IPS DF 6.9 (cell line): ENCODE data around the gene B4GALT2.
A peak's percentile ranks its signal among the peaks of the same experiment; 100 is the strongest.

Experiments used
- DNase-seq: peaks from one replicate; pipeline ENCODE4 v3.0.0-alpha.2; 2013; ENCODE audit warnings: low read depth, low spot score
- H3K27ac ChIP-seq: one replicate; pipeline ENCODE4 v1.5.1; 2013; ENCODE audit warnings: low read length, control low read depth
- H3K27me3 ChIP-seq: 2 replicates; pipeline ENCODE4 v1.6.1; 2013; ENCODE audit warnings: mild to moderate bottlenecking, low read length; ENCODE audit not compliant: control insufficient read depth, insufficient read depth
- H3K36me3 ChIP-seq: 2 replicates; pipeline ENCODE4 v1.6.1; 2013; ENCODE audit warnings: low read length; ENCODE audit not compliant: control insufficient read depth, insufficient read depth
- H3K4me1 ChIP-seq: 2 replicates; pipeline ENCODE4 v1.6.1; 2013; ENCODE audit warnings: low read length; ENCODE audit not compliant: control insufficient read depth, insufficient read depth
- H3K4me3 ChIP-seq: 2 replicates; pipeline ENCODE4 v1.5.1; 2013; ENCODE audit warnings: mild to moderate bottlenecking, low read length
- H3K9me3 ChIP-seq: 2 replicates; pipeline ENCODE4 v1.6.1; 2013; ENCODE audit warnings: low read length, inconsistent platforms; ENCODE audit not compliant: control insufficient read depth, insufficient read depth
- WGBS: extraction: QIAGEN DNeasy Blood & Tissue Kit; methylation state at CpG from one replicate; pipeline ENCODE4 v1.1.7; 2013; ENCODE audit warnings: mixed read lengths, missing lambda C conversion rate; ENCODE audit not compliant: insufficient read length, insufficient coverage; 5-methylcytosine and 5-hydroxymethylcytosine counted together

B4GALT2 gene

DNA sequence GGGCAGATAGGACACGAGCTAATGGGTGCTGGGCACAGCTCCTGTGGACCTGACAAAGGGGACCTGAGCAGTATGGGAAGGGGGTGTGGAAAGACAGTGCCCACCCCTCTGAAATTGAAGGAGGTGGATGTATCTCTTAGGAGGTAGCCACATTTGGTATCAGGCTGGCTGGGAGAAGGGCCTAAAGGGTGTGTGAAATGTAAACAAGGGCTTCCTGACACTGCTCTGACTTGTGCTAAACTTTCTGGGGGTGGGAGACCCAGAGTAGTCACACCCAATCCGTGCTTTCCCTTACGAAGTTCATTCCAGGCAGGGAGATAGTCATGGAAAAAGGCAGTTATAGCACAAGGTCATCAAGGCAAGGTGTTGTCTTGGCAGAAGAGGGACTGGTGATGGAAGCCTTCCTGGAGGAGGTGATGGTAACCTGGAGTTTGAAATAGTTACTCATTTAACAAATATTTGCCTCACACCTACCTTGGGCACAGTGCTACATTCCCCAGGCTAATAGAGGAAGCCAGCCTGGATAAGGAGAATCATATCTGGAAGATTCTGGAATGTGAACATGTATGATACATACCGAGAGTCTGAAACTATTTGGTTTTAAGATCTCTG, 7.1 kb downstream of the B4GALT2 start:
- Histone ChIP-seq H3K4me1 (peaks cover 2% of the 10 kb centered on the region; the same call in 1 of the 2 replicates), H3K27ac (no peak overlapping the region), H3K9me3 (no peaks in the 10 kb centered on the region), H3K27me3 (no peaks in the 10 kb centered on the region), H3K4me3 (no peak overlapping the region), H3K36me3 (peaks cover 12% of the 10 kb centered on the region; the same call in 1 of the 2 replicates)
- DNase-seq: no peak
- WGBS: no CpG with 5 or more reads among the region's 4 CpGs

DNA sequence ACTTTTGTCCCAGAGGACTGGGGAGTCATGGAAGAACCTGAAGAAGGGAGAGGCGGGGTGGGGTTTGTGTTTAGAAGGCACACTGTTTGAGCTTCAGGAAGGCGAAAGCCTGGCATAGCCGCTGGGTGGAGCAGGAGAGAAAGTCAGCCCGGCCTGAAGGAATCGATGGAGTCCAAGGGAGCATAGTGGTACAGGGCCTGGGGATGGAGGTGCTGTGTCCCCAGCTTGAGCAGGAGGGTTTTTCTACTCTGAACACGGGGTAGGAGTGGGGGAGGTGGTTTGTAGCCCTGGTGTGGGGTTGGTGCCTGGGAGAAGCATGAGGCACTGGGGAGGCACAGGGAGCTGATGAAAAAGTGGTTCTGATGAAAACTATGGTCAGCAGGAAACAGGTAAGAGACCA, 7.7 kb downstream of the B4GALT2 start:
- H3K4me1 ChIP-seq: peaks cover 2% of the 10 kb centered on the region; the same call in 1 of the 2 replicates
- WGBS: no CpG with 5 or more reads among the region's 6 CpGs
- H3K27ac ChIP-seq: no peak overlapping the region
- H3K9me3 ChIP-seq: no peaks in the 10 kb centered on the region
- H3K36me3 ChIP-seq: peaks cover 10% of the 10 kb centered on the region; the same call in 1 of the 2 replicates
- H3K4me3 ChIP-seq: no peak overlapping the region
- no peak for DNase-seq
- H3K27me3 ChIP-seq: no peaks in the 10 kb centered on the region

DNA sequence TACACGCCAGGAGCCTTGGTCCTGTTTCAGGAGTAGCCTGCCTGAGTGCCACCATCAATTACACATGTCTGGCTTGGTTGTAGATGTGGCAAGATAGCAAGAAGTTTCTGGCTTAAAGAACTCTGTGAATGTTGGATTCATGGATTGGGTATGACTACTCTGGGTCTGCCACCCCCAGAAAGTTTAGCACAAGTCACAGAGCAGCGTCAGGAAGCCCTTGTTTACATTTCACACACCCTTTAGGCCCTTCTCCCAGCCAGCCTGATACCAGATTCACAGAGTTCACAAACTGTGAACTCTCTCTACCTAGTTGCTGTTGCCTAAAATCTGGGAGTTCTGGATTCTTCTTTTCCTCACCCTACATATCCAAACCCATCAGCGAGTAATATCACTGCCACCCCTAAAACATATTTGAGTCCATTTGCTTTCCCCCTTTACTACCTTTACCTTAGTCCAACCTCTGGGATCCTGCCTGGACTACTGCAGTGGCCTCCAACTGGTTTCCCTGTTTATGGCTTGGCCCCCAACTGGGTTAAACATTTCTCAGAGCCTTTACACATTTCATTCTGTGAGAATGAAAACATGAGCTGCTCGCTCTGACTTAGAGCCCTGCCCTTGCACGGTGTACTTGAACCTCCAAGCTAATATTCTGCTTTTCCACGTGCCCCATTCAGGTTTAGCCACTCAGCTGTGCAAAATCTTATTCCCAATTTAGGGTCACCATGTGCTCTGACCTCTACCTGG, 8.3 kb downstream of the B4GALT2 start:
- no peak overlapping the region for H3K4me3 ChIP-seq
- H3K36me3 ChIP-seq: peaks cover 8% of the 10 kb centered on the region; the same call in 1 of the 2 replicates
- no peak overlapping the region for H3K27ac ChIP-seq
- no peaks in the 10 kb centered on the region for H3K9me3 ChIP-seq
- no peaks in the 10 kb centered on the region for H3K27me3 ChIP-seq
- WGBS: no CpG with 5 or more reads among the region's 6 CpGs
- DNase-seq: no peak
- H3K4me1 ChIP-seq: peaks cover 2% of the 10 kb centered on the region; the same call in 1 of the 2 replicates

DNA sequence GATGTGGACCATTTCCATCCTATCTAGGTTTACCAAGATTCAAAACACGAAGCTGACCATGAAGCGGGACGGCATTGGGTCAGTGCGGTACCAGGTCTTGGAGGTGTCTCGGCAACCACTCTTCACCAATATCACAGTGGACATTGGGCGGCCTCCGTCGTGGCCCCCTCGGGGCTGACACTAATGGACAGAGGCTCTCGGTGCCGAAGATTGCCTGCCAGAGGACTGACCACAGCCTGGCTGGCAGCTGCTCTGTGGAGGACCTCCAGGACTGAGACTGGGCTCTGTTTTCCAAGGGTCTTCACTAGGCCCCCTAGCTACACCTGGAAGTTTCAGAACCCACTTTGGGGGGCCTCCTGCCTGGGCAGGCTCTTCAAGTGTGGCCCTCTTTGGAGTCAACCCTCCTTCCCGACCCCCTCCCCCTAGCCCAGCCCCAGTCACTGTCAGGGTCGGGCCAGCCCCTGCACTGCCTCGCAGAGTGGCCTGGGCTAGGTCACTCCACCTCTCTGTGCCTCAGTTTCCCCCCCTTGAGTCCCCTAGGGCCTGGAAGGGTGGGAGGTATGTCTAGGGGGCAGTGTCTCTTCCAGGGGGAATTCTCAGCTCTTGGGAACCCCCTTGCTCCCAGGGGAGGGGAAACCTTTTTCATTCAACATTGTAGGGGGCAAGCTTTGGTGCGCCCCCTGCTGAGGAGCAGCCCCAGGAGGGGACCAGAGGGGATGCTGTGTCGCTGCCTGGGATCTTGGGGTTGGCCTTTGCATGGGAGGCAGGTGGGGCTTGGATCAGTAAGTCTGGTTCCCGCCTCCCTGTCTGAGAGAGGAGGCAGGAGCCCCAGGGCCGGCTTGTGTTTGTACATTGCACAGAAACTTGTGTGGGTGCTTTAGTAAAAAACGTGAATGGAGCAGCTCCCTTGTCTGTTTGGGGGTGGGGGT, 11.5 kb downstream of the B4GALT2 start:
- no peaks in the 10 kb centered on the region for H3K9me3 ChIP-seq
- H3K4me3 ChIP-seq: peak overlapping the region; percentile 67; the same call in 1 of the 2 replicates
- WGBS: no CpG with 5 or more reads among the region's 19 CpGs
- H3K27ac ChIP-seq: no peak overlapping the region
- H3K4me1 ChIP-seq: peaks cover 4% of the 10 kb centered on the region; the same call in 1 of the 2 replicates
- H3K36me3 ChIP-seq: 0 out of 2 replicates have a peak, but pooled peaks cover 1% of the 10 kb centered on the region
- H3K27me3 ChIP-seq: no peaks in the 10 kb centered on the region
- no peak for DNase-seq

DNA sequence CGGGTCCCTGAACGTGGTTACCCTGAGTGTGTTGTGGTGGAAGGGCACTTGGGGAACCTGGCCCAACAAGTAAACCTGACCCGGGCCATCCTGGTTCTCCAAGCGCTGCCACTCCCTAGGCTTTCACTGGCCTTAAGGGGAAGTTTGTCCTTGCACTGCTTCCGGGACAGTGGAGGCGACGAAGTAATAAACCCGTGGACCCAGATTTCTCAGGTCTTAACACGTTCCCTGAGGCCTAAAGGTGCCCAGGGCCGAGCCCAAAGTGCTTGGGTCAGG, 12.1 kb downstream of the B4GALT2 start:
- Histone ChIP-seq H3K27ac (no peak overlapping the region), H3K36me3 (no peaks in the 10 kb centered on the region), H3K4me3 (peak overlapping the region; percentile 67; the same call in 1 of the 2 replicates), H3K4me1 (peaks cover 4% of the 10 kb centered on the region; the same call in 1 of the 2 replicates), H3K9me3 (no peaks in the 10 kb centered on the region), H3K27me3 (no peaks in the 10 kb centered on the region)
- WGBS: no CpG with 5 or more reads among the region's 10 CpGs
- DNase-seq: no peak

DNA sequence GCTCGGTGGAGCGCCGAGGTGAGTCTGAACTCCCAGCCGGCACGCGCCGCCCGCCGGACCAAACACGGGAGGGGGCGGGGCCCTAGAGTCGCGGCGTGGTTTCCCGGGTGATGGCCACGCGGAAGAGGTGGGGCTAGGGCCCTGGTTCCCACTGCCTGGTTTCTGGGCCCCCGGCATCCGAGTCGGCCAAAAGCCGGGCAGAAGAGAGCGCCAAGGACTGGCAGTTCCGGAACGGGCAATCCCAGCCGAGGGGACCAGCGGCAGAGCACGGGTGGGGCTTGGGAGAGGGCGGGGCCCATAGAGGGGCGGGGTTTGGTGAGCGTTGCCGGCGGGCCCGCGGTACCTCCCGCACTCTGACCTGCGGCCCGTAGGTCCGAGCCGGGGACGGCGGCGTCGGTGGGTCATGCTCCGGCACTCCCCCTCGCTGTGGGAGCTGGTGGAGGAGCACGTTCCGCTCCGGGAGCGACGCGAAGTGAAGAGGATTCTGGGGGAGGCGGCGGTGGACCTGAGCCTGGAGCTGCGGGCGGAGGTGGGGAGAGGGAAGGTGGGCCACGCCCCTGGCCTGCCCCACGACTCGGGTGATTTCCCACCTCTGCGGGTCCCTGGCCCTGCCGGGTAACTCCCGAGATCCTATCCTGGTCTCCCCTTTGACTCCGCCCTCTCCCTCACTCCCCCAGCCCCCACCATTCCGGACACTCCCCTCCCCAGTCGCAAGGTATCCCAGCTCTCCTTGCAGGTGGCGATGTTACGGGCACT, 12.6 kb downstream of the B4GALT2 start, which contains the start of gene CCDC24:
Gene CCDC24, plus strand, starts transcription at position 124 of the 756 bp plus-strand sequence. Its CDS starts 280 bp downstream, at position 404.
- peaks cover 4% of the 10 kb centered on the region; the same call in 1 of the 2 replicates for H3K4me1 ChIP-seq
- no CpG with 5 or more reads among the region's 66 CpGs for WGBS
- no peaks in the 10 kb centered on the region for H3K27me3 ChIP-seq
- H3K9me3 ChIP-seq: no peaks in the 10 kb centered on the region
- DNase-seq: peak; percentile 50
- no peak within 1 kb of the TSS for H3K27ac ChIP-seq
- no peaks in the 10 kb centered on the region for H3K36me3 ChIP-seq
- peak within 1 kb of the TSS; percentile 67; the same call in 1 of the 2 replicates for H3K4me3 ChIP-seq

DNA sequence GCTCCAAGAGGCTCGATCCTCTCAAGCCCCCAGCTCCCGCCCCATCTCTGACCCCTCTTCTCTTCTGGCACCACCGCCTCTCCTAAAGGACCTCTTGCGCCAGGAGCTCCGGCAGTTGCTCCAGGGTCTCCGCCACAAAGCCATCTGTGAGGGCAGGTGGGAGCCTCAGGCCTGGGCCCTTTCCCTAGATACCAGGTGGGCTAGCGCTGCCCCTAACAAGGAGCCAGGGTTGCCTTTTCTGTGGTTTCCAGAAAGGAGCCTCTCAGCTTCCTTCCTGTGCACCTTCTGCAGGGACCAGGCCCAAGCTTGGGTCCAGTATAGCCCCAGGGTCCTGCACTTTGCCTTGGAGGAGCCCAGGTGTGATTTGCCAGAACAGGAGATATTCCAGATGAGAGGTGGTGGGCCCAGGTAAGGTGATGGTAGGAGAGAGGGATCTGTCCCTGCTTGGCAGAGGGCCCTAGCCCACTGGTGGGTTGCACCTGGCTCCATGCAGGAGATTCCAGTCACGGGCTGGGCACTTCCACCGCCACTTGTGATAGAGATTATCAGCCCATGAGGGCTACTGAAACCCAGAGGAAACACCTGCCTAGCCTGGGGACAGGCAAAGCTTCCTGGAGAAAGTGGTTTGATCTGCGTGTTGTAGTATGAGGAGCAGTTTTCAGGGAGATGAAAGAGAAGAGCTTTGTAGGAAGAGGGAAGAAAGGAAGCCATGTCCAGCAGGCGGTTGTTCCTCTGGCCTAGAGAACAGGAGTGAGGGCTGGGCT, 13.4 kb downstream of the B4GALT2 start:
- no CpG with 5 or more reads among the region's 11 CpGs for whole genome bisulfite sequencing
- Histone ChIP-seq H3K27me3 (no peaks in the 10 kb centered on the region), H3K4me3 (peak overlapping the region; percentile 67; the same call in 1 of the 2 replicates), H3K36me3 (no peaks in the 10 kb centered on the region), H3K4me1 (peaks cover 4% of the 10 kb centered on the region), H3K27ac (no peak overlapping the region), H3K9me3 (no peaks in the 10 kb centered on the region)
- no peak for DNase-seq

DNA sequence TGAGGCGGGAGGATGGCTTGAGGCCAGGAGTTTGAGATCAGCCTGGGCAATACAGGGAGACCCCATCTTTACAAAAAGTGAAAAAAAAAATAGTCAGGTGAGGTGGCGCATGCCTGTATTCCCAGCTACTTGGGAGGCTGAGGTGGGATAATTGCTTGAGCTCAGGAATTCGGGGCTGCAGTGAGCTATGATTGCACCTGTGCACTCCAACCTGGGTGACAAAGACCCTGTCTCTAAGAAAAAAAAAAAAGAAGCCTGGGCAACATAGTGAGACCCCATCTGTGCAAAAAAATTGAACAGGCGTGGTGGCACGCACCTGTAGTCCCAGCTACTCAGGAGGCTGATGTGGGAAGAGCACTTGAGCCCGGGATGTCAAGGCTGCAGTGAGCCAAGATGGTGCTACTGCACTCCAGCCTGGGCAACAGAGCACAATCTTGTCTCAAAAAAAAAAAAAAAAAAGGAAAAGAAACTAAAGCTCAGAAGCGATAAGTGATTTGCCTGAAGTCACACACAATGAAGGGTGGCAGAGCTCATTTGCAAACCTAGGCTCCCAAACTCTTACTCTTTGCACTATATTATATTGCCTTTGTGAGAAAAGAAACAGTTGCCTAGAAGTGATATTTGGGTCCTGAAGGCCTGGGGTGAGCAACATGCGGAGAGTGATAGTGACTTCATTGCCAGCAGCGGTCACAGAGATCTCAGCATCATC, 14.3 kb downstream of the B4GALT2 start:
- no peak for DNase-seq
- peaks cover 4% of the 10 kb centered on the region for H3K4me1 ChIP-seq
- no CpG with 5 or more reads among the region's 9 CpGs for WGBS
- H3K27me3 ChIP-seq: no peaks in the 10 kb centered on the region
- no peaks in the 10 kb centered on the region for H3K9me3 ChIP-seq
- no peak overlapping the region for H3K4me3 ChIP-seq
- no peak overlapping the region for H3K27ac ChIP-seq
- H3K36me3 ChIP-seq: no peaks in the 10 kb centered on the region

DNA sequence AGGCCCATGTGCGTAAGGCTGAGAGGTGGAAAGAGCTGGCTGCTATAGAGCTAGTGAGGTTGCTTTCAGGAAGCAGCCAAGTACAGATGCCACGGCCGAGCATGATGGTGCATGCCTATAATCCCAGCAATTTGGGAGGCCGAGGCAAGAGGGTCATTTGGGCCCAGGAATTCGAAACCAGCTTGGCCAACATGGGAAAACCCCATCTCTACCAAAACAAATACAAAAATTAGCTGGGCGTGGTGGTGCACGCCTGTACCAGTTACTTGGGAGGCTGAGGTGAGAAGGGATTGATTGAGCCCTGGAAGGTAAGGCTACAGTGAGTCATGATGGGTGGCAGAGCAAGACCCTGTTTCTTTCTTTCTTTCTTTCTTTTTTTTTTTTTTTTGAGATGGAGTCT, 15.1 kb downstream of the B4GALT2 start:
- Histone ChIP-seq H3K4me1 (peaks cover 4% of the 10 kb centered on the region), H3K36me3 (no peaks in the 10 kb centered on the region), H3K9me3 (no peaks in the 10 kb centered on the region), H3K27ac (no peak overlapping the region), H3K4me3 (no peak overlapping the region), H3K27me3 (no peaks in the 10 kb centered on the region)
- no CpG with 5 or more reads among the region's 7 CpGs for WGBS
- DNase-seq: no peak
